ENCODE data around the gene GGN. TPM values are rescaled to one million over a fixed set of nuclear protein-coding genes. Genes with fewer than 3 reads are reported as not detected.

Gene GGN
- polyA plus RNA-seq, 1 donor (not counting 4 experiments of a cell fraction or from before 2014, with no cell fraction given), result not detected

- H3K9ac ChIP-seq (ENCODE audit: control insufficient read depth, extremely low read depth, insufficient read depth, low read length), result no peak overlapping the region
- H3K4me2 ChIP-seq (ENCODE audit: control insufficient read depth, extremely low read depth, insufficient read depth, low read depth, low read length), result no peak overlapping the region
- no peaks in the 10 kb centered on the region for H3K9me3 ChIP-seq (ENCODE audit: control insufficient read depth, low read depth, low read length)
- H3K79me2 ChIP-seq (ENCODE audit: control insufficient read depth, insufficient read depth, low read length), result no peaks in the 10 kb centered on the region
- FAIRE-seq, result no peak
- no peak overlapping the region for H2AFZ ChIP-seq (ENCODE audit: control insufficient read depth, low read length)
- H4K20me1 ChIP-seq (ENCODE audit: control insufficient read depth, extremely low read depth, insufficient read depth, low read length), result no peaks in the 10 kb centered on the region
- H3K4me3 ChIP-seq (ENCODE audit: control insufficient read depth in 2 of 3, extremely low read depth in 1 of 3, insufficient read depth in 2 of 3, low read depth in 1 of 3, low read length in 3 of 3), result no peak overlapping the region
- DNase-seq (ENCODE audit: low read depth, low spot score), result no peak
- no peak overlapping the region for H3K27ac ChIP-seq (ENCODE audit: control insufficient read depth, insufficient read depth, low read length)
- no peaks in the 10 kb centered on the region for H3K9me1 ChIP-seq (ENCODE audit: control insufficient read depth, extremely low read depth, insufficient read depth, low read length)
- no peaks in the 10 kb centered on the region for H3K27me3 ChIP-seq (ENCODE audit: control insufficient read depth, extremely low read depth, insufficient read depth, low read length)
- H3K36me3 ChIP-seq (ENCODE audit: control insufficient read depth in 2 of 2, extremely low read depth in 1 of 2, insufficient read depth in 2 of 2, low read length in 2 of 2), result peaks cover 0 to 2% of the 10 kb centered on the region in 2 experiments
- dilution Hi-C loops (cut with MboI; ENCODE audit: extremely low pct_ligation_motif_present, low sequenced_read_pairs), result no loop called here
- no peak for TF ChIP-seq EZH2 (IDR thresholded peaks at IDR 0.05; ENCODE audit: low read length)
- no peak for TF ChIP-seq CTCF (optimal IDR thresholded peaks at IDR 0.05 in 1 of 3, IDR thresholded peaks at IDR 0.05 in 1 of 3, conservative IDR thresholded peaks at IDR 0.05 in 1 of 3; ENCODE audit: extremely low read depth in 1 of 3, insufficient read depth in 2 of 3, low read length in 3 of 3)
- H3K4me1 ChIP-seq (ENCODE audit: control insufficient read depth, extremely low read depth, insufficient read depth, low read length), result peaks cover 4% of the 10 kb centered on the region
Observed at GRCh38 chr19:38399537-38399936, 11.7 kb upstream of the GGN start.

- Histone ChIP-seq H3K4me3 (ENCODE audit: control insufficient read depth in 2 of 3, extremely low read depth in 1 of 3, insufficient read depth in 2 of 3, low read depth in 1 of 3, low read length in 3 of 3) (no peak overlapping the region), H3K36me3 (ENCODE audit: control insufficient read depth in 2 of 2, extremely low read depth in 1 of 2, insufficient read depth in 2 of 2, low read length in 2 of 2) (peaks cover 0 to 5% of the 10 kb centered on the region in 2 experiments), H3K27ac (ENCODE audit: control insufficient read depth, insufficient read depth, low read length) (no peak overlapping the region), H3K9me3 (ENCODE audit: control insufficient read depth, low read depth, low read length) (no peaks in the 10 kb centered on the region), H2AFZ (ENCODE audit: control insufficient read depth, low read length) (no peak overlapping the region), H4K20me1 (ENCODE audit: control insufficient read depth, extremely low read depth, insufficient read depth, low read length) (no peaks in the 10 kb centered on the region), H3K4me1 (ENCODE audit: control insufficient read depth, extremely low read depth, insufficient read depth, low read length) (peaks cover 4% of the 10 kb centered on the region), H3K79me2 (ENCODE audit: control insufficient read depth, insufficient read depth, low read length) (no peaks in the 10 kb centered on the region), H3K4me2 (ENCODE audit: control insufficient read depth, extremely low read depth, insufficient read depth, low read depth, low read length) (no peak overlapping the region), H3K27me3 (ENCODE audit: control insufficient read depth, extremely low read depth, insufficient read depth, low read length) (no peaks in the 10 kb centered on the region), H3K9ac (ENCODE audit: control insufficient read depth, extremely low read depth, insufficient read depth, low read length) (no peak overlapping the region), H3K9me1 (ENCODE audit: control insufficient read depth, extremely low read depth, insufficient read depth, low read length) (no peaks in the 10 kb centered on the region)
- dilution Hi-C loops (cut with MboI; ENCODE audit: extremely low pct_ligation_motif_present, low sequenced_read_pairs), result no loop called here
- FAIRE-seq (no peak), DNase-seq (ENCODE audit: low read depth, low spot score) (no peak)
- TF ChIP-seq EZH2 (IDR thresholded peaks at IDR 0.05; ENCODE audit: low read length) (no peak), CTCF (optimal IDR thresholded peaks at IDR 0.05 in 1 of 3, IDR thresholded peaks at IDR 0.05 in 1 of 3, conservative IDR thresholded peaks at IDR 0.05 in 1 of 3; ENCODE audit: extremely low read depth in 1 of 3, insufficient read depth in 2 of 3, low read length in 3 of 3) (no peak)
Observed at GRCh38 chr19:38399081-38399480, 11.2 kb upstream of the GGN start.
